GM23338 (cell line): Measurements from ENCODE around the gene CUX1. TPM values are rescaled to one million over a fixed set of nuclear protein-coding genes. Genes with fewer than 3 reads are reported as not detected.

Experiments
- ATAC-seq: fragments of 200-7000 bp; cut with Tn5 transposase; 3 replicates; pipeline ENCODE4 v1.9.1; 2020
- DNase-seq: peaks from one replicate; pipeline ENCODE4 v3.0.0-alpha.2; 2015; ENCODE audit warnings: low spot score
- H2AFZ ChIP-seq: fragments of 200-600 bp; sonication (generic); 2 replicates; pipeline ENCODE4 v1.8.0; 2016; ENCODE audit warnings: antibody characterized with exemption, mild to moderate bottlenecking, moderate library complexity
- H3F3A ChIP-seq: fragments of 200-600 bp; sonication (generic); replicated peaks from 2 replicates; pipeline ENCODE4 v1.8.0; 2017; ENCODE audit warnings: antibody characterized with exemption, mixed run types, low read depth
- H3K27ac ChIP-seq: fragments of 200-600 bp; sonication (generic); 2 replicates; pipeline ENCODE4 v1.6.1; 2016; ENCODE audit warnings: low read depth
- H3K27me3 ChIP-seq: fragments of 200-600 bp; sonication (generic); 2 replicates; pipeline ENCODE4 v1.8.0; 2016; ENCODE audit warnings: mild to moderate bottlenecking, mixed run types, moderate library complexity; ENCODE audit not compliant: insufficient read depth
- H3K36me3 ChIP-seq: fragments of 200-600 bp; sonication (generic); 2 replicates; pipeline ENCODE4 v1.8.0; 2016; ENCODE audit warnings: mild to moderate bottlenecking; ENCODE audit not compliant: insufficient read depth
- H3K4me1 ChIP-seq: fragments of 200-600 bp; sonication (generic); 2 replicates; pipeline ENCODE4 v1.8.0; 2016; ENCODE audit warnings: mild to moderate bottlenecking, moderate library complexity; ENCODE audit not compliant: insufficient read depth
- H3K4me2 ChIP-seq: fragments of 200-600 bp; sonication (generic); 2 replicates; pipeline ENCODE4 v1.7.1; 2017; ENCODE audit warnings: mixed run types
- H3K4me3 ChIP-seq: fragments of 200-600 bp; sonication (generic); 2 replicates; pipeline ENCODE4 v1.6.1; 2016; ENCODE audit warnings: mixed run types
- H3K79me2 ChIP-seq: fragments of 200-600 bp; sonication (generic); replicated peaks from 2 replicates; pipeline ENCODE4 v1.8.0; 2017; ENCODE audit warnings: mild to moderate bottlenecking; ENCODE audit not compliant: insufficient read depth
- H3K9me2 ChIP-seq: fragments of 200-600 bp; sonication (generic); 2 replicates; pipeline ENCODE4 v1.8.0; 2017; ENCODE audit not compliant: insufficient read depth
- H4K20me1 ChIP-seq: fragments of 200-600 bp; sonication (generic); replicated peaks from 2 replicates; pipeline ENCODE4 v1.8.0; 2017; ENCODE audit warnings: mild to moderate bottlenecking; ENCODE audit not compliant: insufficient read depth
- H3K27ac Mint-ChIP-seq: 2 replicates; pipeline ENCODE4 v1.8.0; 2020; ENCODE audit warnings: inconsistent platforms, mild to moderate bottlenecking, moderate library complexity, mixed read lengths
- H3K27me3 Mint-ChIP-seq: 3 replicates; pipeline ENCODE4 v1.8.0; 2022; ENCODE audit warnings: low read depth, mild to moderate bottlenecking, moderate library complexity, mixed read lengths, inconsistent platforms; ENCODE audit not compliant: insufficient read depth, poor library complexity
- H3K36me3 Mint-ChIP-seq: 3 replicates; pipeline ENCODE4 v1.8.0; 2021; ENCODE audit warnings: low read depth, mild to moderate bottlenecking, inconsistent platforms, moderate library complexity, mixed read lengths
- H3K4me1 Mint-ChIP-seq: 3 replicates; pipeline ENCODE4 v1.8.0; 2020; ENCODE audit warnings: mild to moderate bottlenecking, inconsistent platforms, mixed read lengths
- H3K4me3 Mint-ChIP-seq: 3 replicates; pipeline ENCODE4 v1.8.0; 2021; ENCODE audit warnings: moderate library complexity, mild to moderate bottlenecking, inconsistent platforms, mixed read lengths
- H3K9me3 Mint-ChIP-seq: 3 replicates; pipeline ENCODE4 v1.8.0; 2020; ENCODE audit warnings: moderate library complexity, mild to moderate bottlenecking, inconsistent platforms, mixed read lengths
- ETS1 ChIP-seq: IDR thresholded peaks from 2 replicates; pipeline ENCODE4 v1.6.1; 2016; ENCODE audit warnings: antibody characterized with exemption
- EZH2 ChIP-seq: fragments of 200-600 bp; sonication (generic); IDR thresholded peaks from one replicate; pipeline ENCODE4 v1.8.0; 2017; ENCODE audit warnings: antibody characterized with exemption, mild to moderate bottlenecking, low read depth; ENCODE audit not compliant: unreplicated experiment
- JUNB ChIP-seq: IDR thresholded peaks from one replicate; pipeline ENCODE4 v1.6.1; 2016; ENCODE audit warnings: antibody characterized with exemption; ENCODE audit not compliant: unreplicated experiment
- NANOG ChIP-seq: IDR thresholded peaks from 2 replicates; pipeline ENCODE4 v1.6.1; 2016; ENCODE audit warnings: antibody characterized with exemption, borderline replicate concordance
- ZNF114 ChIP-seq: fragments of 250-450 bp; sonication (Bioruptor Pico); IDR thresholded peaks from 2 replicates; pipeline ENCODE4 v1.5.0; 2020; ENCODE audit warnings: mild to moderate bottlenecking, moderate library complexity
- ZNF331 ChIP-seq: fragments of 250-450 bp; sonication (Bioruptor Pico); IDR thresholded peaks from 2 replicates; pipeline ENCODE4 v1.5.0; 2020; ENCODE audit warnings: low read depth, mild to moderate bottlenecking, moderate library complexity
- polyA plus RNA-seq: library from polyadenylated mRNA; unstranded; fragments of >200 nt; fragmentation: Nextera tagmentation; extraction: Ambion mirVana; gene quantifications from 2 replicates; pipeline ENCODE4 v1.2.1, GENCODE V29; 2016
- total RNA-seq: library from RNA; depleted of rRNA; stranded (reverse); fragments of >200 nt; shearing (Covaris generic); gene quantifications from 2 replicates; pipeline ENCODE4 v1.2.3, GENCODE V29; 2014
- TF ChIP-seq, protein P1 (sequence below), 2 experiments: fragments of 200-600 bp in 1 of 2; sonication (generic) in 1 of 2; conservative IDR thresholded peaks; 2 replicates each; pipeline versions ENCODE4 v1.5.1 to v1.6.1; 2016 to 2017; ENCODE audit warnings: antibody characterized with exemption in 2 of 2, low read depth in 2 of 2, mild to moderate bottlenecking in 2 of 2, moderate library complexity in 1 of 2
- TF ChIP-seq, protein P2 (sequence below): IDR thresholded peaks from one replicate; pipeline ENCODE4 v1.6.1; 2018; ENCODE audit warnings: antibody characterized with exemption; ENCODE audit not compliant: unreplicated experiment
- TF ChIP-seq, protein P3 (sequence below): fragments of 250-450 bp; sonication (Bioruptor Pico); IDR thresholded peaks from 2 replicates; pipeline ENCODE4 v1.5.0; 2020; ENCODE audit warnings: mild to moderate bottlenecking, moderate library complexity

CUX1 gene
- total and polyA plus RNA-seq, 2 experiments from 2014 or later, result 49.9 to 64.0 TPM

DNA sequence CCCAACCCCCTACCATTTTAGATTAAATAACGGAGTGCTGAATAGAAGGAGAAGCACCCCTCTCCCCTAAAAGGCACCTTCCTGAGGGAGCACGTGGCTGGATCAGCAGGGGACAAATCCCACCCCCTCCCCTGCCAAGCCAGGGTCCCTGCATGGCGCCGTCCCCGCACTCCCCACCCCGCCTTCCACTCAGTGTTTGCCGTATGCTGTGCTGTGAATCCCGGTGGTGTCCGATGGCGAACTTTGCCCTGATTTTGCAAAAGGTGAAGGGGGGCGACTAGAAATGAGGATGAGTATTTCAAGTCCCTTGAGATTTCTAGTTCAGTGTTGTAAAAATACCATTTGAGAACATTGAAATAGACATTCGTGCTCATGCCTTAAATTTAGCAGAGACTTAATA, 385.8 kb downstream of the CUX1 start (continued):
- no peak for TF ChIP-seq ETS1

DNA sequence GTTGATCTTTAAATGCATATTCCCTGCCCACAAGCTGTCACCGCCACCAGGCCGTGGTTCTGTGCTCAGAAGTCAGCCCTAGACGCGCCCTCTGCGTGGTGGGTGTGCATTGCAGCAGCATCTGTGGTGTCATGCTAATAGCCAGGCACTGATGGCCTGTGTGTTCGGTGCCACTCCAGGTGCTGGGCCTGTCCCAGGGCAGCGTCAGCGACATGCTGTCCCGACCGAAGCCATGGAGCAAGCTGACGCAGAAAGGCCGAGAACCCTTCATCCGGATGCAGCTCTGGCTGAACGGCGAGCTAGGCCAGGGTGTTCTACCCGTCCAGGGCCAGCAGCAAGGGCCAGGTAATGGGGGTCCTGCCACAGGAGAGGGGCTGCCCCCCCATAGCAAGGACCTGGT, 386.8 kb downstream of the CUX1 start:
- DNase-seq (no peak), ATAC-seq (no peak)
- Histone ChIP-seq H3K4me1 (no peaks in the 10 kb centered on the region), H3K4me3 (no peak overlapping the region), H3K36me3 (no peaks in the 10 kb centered on the region; the same call in 1 of the 2 replicates), H2AFZ (no peak overlapping the region), H3K27ac (0 out of 2 replicates have a peak overlapping the region, but pooled peaks have one; percentile 32), H3K4me2 (no peak overlapping the region), H3K79me2 (no peaks in the 10 kb centered on the region), H3F3A (no peaks in the 10 kb centered on the region), H3K27me3 (no peaks in the 10 kb centered on the region), H4K20me1 (no peaks in the 10 kb centered on the region; the same call in none of the 2 replicates), H3K9me2 (no peaks in the 10 kb centered on the region)
- Mint-ChIP-seq H3K4me1 (no peaks in the 10 kb centered on the region), H3K4me3 (no peak overlapping the region), H3K27me3 (no peaks in the 10 kb centered on the region), H3K36me3 (peaks cover 60% of the 10 kb centered on the region), H3K9me3 (no peaks in the 10 kb centered on the region), H3K27ac (no peak overlapping the region)
- TF ChIP-seq NANOG (no peak), EZH2 (no peak), ZNF331 (CRISPR knock-in tag) (no peak), ZNF114 (CRISPR knock-in tag) (no peak), ETS1 (no peak), JUNB (no peak)
- TF ChIP-seq, protein P1, sequence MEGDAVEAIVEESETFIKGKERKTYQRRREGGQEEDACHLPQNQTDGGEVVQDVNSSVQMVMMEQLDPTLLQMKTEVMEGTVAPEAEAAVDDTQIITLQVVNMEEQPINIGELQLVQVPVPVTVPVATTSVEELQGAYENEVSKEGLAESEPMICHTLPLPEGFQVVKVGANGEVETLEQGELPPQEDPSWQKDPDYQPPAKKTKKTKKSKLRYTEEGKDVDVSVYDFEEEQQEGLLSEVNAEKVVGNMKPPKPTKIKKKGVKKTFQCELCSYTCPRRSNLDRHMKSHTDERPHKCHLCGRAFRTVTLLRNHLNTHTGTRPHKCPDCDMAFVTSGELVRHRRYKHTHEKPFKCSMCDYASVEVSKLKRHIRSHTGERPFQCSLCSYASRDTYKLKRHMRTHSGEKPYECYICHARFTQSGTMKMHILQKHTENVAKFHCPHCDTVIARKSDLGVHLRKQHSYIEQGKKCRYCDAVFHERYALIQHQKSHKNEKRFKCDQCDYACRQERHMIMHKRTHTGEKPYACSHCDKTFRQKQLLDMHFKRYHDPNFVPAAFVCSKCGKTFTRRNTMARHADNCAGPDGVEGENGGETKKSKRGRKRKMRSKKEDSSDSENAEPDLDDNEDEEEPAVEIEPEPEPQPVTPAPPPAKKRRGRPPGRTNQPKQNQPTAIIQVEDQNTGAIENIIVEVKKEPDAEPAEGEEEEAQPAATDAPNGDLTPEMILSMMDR (conservative IDR thresholded peaks at IDR 0.05; ENCODE audit: low read depth in 2 of 2), result no peak
- TF ChIP-seq, protein P2, sequence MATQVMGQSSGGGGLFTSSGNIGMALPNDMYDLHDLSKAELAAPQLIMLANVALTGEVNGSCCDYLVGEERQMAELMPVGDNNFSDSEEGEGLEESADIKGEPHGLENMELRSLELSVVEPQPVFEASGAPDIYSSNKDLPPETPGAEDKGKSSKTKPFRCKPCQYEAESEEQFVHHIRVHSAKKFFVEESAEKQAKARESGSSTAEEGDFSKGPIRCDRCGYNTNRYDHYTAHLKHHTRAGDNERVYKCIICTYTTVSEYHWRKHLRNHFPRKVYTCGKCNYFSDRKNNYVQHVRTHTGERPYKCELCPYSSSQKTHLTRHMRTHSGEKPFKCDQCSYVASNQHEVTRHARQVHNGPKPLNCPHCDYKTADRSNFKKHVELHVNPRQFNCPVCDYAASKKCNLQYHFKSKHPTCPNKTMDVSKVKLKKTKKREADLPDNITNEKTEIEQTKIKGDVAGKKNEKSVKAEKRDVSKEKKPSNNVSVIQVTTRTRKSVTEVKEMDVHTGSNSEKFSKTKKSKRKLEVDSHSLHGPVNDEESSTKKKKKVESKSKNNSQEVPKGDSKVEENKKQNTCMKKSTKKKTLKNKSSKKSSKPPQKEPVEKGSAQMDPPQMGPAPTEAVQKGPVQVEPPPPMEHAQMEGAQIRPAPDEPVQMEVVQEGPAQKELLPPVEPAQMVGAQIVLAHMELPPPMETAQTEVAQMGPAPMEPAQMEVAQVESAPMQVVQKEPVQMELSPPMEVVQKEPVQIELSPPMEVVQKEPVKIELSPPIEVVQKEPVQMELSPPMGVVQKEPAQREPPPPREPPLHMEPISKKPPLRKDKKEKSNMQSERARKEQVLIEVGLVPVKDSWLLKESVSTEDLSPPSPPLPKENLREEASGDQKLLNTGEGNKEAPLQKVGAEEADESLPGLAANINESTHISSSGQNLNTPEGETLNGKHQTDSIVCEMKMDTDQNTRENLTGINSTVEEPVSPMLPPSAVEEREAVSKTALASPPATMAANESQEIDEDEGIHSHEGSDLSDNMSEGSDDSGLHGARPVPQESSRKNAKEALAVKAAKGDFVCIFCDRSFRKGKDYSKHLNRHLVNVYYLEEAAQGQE, result no peak
- TF ChIP-seq, protein P3, sequence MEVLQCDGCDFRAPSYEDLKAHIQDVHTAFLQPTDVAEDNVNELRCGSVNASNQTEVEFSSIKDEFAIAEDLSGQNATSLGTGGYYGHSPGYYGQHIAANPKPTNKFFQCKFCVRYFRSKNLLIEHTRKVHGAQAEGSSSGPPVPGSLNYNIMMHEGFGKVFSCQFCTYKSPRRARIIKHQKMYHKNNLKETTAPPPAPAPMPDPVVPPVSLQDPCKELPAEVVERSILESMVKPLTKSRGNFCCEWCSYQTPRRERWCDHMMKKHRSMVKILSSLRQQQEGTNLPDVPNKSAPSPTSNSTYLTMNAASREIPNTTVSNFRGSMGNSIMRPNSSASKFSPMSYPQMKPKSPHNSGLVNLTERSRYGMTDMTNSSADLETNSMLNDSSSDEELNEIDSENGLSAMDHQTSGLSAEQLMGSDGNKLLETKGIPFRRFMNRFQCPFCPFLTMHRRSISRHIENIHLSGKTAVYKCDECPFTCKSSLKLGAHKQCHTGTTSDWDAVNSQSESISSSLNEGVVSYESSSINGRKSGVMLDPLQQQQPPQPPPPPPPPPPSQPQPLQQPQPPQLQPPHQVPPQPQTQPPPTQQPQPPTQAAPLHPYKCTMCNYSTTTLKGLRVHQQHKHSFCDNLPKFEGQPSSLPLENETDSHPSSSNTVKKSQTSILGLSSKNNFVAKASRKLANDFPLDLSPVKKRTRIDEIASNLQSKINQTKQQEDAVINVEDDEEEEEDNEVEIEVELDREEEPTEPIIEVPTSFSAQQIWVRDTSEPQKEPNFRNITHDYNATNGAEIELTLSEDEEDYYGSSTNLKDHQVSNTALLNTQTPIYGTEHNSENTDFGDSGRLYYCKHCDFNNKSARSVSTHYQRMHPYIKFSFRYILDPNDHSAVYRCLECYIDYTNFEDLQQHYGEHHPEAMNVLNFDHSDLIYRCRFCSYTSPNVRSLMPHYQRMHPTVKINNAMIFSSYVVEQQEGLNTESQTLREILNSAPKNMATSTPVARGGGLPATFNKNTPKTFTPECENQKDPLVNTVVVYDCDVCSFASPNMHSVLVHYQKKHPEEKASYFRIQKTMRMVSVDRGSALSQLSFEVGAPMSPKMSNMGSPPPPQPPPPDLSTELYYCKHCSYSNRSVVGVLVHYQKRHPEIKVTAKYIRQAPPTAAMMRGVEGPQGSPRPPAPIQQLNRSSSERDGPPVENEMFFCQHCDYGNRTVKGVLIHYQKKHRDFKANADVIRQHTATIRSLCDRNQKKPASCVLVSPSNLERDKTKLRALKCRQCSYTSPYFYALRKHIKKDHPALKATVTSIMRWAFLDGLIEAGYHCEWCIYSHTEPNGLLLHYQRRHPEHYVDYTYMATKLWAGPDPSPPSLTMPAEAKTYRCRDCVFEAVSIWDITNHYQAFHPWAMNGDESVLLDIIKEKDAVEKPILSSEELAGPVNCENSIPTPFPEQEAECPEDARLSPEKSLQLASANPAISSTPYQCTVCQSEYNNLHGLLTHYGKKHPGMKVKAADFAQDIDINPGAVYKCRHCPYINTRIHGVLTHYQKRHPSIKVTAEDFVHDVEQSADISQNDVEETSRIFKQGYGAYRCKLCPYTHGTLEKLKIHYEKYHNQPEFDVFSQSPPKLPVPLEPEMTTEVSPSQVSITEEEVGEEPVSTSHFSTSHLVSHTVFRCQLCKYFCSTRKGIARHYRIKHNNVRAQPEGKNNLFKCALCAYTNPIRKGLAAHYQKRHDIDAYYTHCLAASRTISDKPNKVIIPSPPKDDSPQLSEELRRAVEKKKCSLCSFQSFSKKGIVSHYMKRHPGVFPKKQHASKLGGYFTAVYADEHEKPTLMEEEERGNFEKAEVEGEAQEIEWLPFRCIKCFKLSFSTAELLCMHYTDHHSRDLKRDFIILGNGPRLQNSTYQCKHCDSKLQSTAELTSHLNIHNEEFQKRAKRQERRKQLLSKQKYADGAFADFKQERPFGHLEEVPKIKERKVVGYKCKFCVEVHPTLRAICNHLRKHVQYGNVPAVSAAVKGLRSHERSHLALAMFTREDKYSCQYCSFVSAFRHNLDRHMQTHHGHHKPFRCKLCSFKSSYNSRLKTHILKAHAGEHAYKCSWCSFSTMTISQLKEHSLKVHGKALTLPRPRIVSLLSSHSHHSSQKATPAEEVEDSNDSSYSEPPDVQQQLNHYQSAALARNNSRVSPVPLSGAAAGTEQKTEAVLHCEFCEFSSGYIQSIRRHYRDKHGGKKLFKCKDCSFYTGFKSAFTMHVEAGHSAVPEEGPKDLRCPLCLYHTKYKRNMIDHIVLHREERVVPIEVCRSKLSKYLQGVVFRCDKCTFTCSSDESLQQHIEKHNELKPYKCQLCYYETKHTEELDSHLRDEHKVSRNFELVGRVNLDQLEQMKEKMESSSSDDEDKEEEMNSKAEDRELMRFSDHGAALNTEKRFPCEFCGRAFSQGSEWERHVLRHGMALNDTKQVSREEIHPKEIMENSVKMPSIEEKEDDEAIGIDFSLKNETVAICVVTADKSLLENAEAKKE, result no peak
